ENCODE measurements around the gene UBXN4. TPM values are rescaled to one million over a fixed set of nuclear protein-coding genes. Genes with fewer than 3 reads are reported as not detected.

The UBXN4 gene
- total RNA-seq, 2 donors from 2014 or later, result 122 to 156 TPM

GRCh38 chr2:135831180-135831812 is 89.6 kb downstream of the UBXN4 start:
- no peaks in the 10 kb centered on the region for H3K9me3 Mint-ChIP-seq
- H3K27me3 Mint-ChIP-seq, result no peaks in the 10 kb centered on the region
- H3K27ac Mint-ChIP-seq, result no peak overlapping the region
- peaks cover 1% of the 10 kb centered on the region for H3K36me3 Mint-ChIP-seq (ENCODE audit: low read depth)
- no peak for ATAC-seq (replicated peaks)
- no peak overlapping the region for H3K4me3 Mint-ChIP-seq
- H3K4me1 Mint-ChIP-seq, result no peaks in the 10 kb centered on the region

DNA sequence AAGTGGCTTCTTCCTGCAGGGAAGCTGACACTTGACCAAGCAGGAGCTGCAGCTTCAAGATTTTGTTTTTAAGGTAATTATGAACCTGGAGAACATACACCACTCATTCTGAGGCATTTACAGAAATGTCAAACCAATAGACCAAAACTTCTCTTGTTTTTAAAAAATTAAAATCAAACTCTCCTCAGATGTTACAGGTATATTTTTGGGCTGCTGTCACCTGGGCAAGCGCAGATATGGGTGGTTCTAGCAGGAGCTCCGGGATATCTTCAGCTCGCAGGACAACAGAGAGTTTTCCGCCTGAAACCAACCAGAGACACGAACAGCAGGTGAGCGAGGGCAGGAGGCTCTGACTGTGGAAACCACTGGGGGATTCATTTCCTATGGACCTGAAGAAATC is 91.2 kb downstream of the UBXN4 start:
- Mint-ChIP-seq H3K27ac (no peak overlapping the region), H3K4me1 (no peaks in the 10 kb centered on the region), H3K4me3 (no peak overlapping the region), H3K9me3 (no peaks in the 10 kb centered on the region), H3K27me3 (no peaks in the 10 kb centered on the region), H3K36me3 (ENCODE audit: low read depth) (peaks cover 5% of the 10 kb centered on the region)
- ATAC-seq (replicated peaks), result no peak

Other genes with a start within 250 kb of the UBXN4 start
- gene ZRANB3, start 210.6 kb upstream of the UBXN4 start, total RNA-seq, result 10 to 100 TPM in 1 of 2 donors, 1 to 10 TPM in 1; 8.6 to 20.0 TPM
- 10 to 100 TPM; 30.3 to 51.5 TPM for gene R3HDM1, start 210.4 kb upstream of the UBXN4 start, total RNA-seq
- 1 to 10 TPM in 1 of 2 donors, under 1 TPM in 1; 0.45 to 1.0 TPM for gene LCT, start 95.3 kb downstream of the UBXN4 start, total RNA-seq
- 100 to 1,000 TPM; 163 to 245 TPM for gene MCM6, start 134.6 kb downstream of the UBXN4 start, total RNA-seq
- 100 to 1,000 TPM; 170 to 262 TPM for gene DARS1, start 243.8 kb downstream of the UBXN4 start, total RNA-seq